ENCODE data around the gene F2RL1. TPM values are rescaled to one million over a fixed set of nuclear protein-coding genes. Genes with fewer than 3 reads are reported as not detected.
"Not testable (repeated sequence)": the region's sequence is repeated elsewhere in the genome, so short reads cannot be mapped to it uniquely, and the experiment has no call there.

Gene F2RL1
- total RNA-seq, 1 donor from 2014 or later = 8.0 TPM

DNA sequence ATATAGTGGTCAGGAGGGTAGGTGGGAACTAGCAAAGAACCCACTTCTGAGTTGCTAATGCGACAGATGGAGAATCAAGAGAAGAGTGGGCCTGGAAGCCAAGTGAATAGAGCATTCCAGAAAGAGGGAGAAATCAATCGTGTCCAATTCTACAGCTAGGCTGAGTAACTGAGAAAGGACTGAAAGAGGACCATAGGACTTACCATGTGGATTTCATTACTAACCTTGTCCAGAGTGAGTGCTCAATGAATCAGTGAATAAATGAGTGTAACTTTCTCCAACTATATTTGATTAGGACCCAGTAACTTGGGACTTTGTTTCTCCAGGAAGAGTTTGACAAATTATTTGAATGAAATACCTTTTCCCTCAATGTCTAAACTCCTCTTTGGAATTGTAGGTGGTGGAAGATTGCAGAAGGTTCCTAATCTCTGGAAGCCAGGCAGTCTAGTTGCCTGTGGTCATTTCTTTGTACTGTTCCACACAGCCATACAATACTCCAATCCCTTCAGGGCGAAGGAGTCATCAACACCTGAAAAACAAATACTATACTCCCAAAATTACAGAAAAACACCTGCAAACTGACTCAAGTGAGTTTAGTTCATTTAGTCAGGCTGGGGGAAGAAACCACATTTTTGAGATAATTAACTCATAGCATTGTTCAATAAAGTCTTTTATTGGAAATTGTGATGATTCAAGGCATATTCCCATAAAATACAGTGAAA is 2.6 kb upstream of the F2RL1 start:
- TF ChIP-seq, protein P1, sequence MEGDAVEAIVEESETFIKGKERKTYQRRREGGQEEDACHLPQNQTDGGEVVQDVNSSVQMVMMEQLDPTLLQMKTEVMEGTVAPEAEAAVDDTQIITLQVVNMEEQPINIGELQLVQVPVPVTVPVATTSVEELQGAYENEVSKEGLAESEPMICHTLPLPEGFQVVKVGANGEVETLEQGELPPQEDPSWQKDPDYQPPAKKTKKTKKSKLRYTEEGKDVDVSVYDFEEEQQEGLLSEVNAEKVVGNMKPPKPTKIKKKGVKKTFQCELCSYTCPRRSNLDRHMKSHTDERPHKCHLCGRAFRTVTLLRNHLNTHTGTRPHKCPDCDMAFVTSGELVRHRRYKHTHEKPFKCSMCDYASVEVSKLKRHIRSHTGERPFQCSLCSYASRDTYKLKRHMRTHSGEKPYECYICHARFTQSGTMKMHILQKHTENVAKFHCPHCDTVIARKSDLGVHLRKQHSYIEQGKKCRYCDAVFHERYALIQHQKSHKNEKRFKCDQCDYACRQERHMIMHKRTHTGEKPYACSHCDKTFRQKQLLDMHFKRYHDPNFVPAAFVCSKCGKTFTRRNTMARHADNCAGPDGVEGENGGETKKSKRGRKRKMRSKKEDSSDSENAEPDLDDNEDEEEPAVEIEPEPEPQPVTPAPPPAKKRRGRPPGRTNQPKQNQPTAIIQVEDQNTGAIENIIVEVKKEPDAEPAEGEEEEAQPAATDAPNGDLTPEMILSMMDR (IDR thresholded peaks at IDR 0.05) = no peak
- no peak for ATAC-seq

DNA sequence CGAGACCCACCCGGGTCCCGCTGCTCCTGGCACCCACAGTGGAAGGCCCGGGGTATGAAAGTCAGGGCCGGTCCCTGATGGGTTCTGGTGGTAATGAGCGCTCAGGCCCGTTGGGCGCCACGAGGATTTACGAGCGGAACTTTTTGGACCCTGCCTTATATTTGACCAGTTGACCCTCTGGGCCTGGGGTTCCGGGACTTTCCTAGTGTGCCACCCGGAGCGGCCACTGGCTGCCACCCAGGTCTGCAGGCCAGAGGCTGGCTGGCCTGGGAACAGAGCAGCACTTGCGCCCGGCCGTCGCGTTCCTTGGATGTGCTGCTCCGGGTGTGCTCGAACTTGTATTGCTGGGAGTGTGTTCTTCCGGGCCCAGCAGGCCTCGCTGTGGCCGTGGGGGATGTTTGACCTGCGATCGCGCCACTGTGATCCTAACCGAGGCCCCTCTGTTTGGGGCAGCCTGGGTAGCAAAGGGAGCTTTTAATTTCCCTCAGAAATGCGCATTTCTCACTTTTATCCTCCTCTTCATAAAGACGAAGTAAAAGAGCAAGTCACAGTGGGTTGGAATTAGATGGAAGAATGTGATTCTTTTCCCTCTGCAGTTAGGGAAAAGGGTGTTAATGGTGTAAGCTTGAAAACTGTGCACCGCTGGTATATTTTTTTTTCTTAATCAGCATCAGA is 1.2 kb downstream of the F2RL1 start:
- DNase-seq = peak; percentile 66
- H3K9me3 ChIP-seq = no peaks in the 10 kb centered on the region
- ATAC-seq = peak; percentile 32
- H3K4me1 ChIP-seq = no peaks in the 10 kb centered on the region
- H3K27me3 ChIP-seq = peaks cover 9% of the 10 kb centered on the region
- peak overlapping the region; percentile 18 for H3K27ac ChIP-seq
- H3K4me3 ChIP-seq = peak overlapping the region; percentile 65
- intact Hi-C loops (cut with DNase I) = no loop called here
- TF ChIP-seq, protein P1 (IDR thresholded peaks at IDR 0.05) = no peak
- no peaks in the 10 kb centered on the region for H3K36me3 ChIP-seq

More for the DNA sequence above, 2.6 kb upstream of the F2RL1 start:
- Histone ChIP-seq H3K4me1 (no peaks in the 10 kb centered on the region), H3K27me3 (peaks cover 9% of the 10 kb centered on the region), H3K36me3 (no peaks in the 10 kb centered on the region), H3K9me3 (no peaks in the 10 kb centered on the region), H3K4me3 (no peak overlapping the region), H3K27ac (no peak overlapping the region)
- no peak for DNase-seq
- intact Hi-C loops (cut with DNase I) = no loop called here

DNA sequence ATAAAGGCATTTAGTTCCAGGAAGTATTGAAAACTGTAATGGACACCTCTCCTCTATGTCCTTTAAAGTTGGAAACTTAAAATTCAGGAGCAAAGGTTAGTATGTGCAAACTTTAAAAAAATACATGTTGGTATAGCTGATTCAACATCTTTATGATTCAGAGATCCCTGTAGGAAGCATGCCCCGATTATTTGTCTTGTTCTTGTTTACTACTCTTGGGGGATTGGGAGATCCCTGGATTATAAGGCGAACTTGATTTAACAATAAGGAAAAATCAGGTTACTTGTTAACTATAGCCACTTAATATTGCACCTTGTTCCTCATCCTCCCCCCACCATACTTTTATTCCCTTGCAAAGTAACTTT is 1.7 kb downstream of the F2RL1 start:
- ATAC-seq = no peak
- DNase-seq = no peak
- TF ChIP-seq, protein P1 (IDR thresholded peaks at IDR 0.05) = no peak
- no peak overlapping the region for H3K27ac ChIP-seq
- no peaks in the 10 kb centered on the region for H3K4me1 ChIP-seq
- intact Hi-C loops (cut with DNase I) = no loop called here
- H3K9me3 ChIP-seq = no peaks in the 10 kb centered on the region
- peak overlapping the region; percentile 65 for H3K4me3 ChIP-seq
- no peaks in the 10 kb centered on the region for H3K36me3 ChIP-seq
- H3K27me3 ChIP-seq = peaks cover 9% of the 10 kb centered on the region

DNA sequence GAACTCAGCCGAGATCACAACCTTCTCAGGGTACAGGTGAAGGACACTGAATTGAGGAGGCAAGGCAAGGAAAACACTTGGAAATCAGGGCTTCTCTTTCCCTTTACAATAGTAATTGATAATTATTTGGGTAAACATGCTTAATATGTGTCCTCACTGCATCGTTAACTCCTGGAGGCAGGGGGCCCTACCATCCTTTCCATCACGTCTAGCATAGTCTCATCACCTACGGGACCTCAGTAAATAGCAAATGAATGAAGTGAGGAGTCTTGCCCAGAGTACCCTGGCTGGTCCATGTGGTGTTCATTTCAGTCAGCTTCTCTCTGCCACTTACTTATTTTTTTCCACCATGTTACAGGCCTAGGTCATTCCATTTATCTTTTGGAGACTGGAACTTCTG is 2.3 kb downstream of the F2RL1 start:
- intact Hi-C loops (cut with DNase I) = no loop called here
- no peak overlapping the region for H3K27ac ChIP-seq
- TF ChIP-seq, protein P1 (IDR thresholded peaks at IDR 0.05) = no peak
- no peaks in the 10 kb centered on the region for H3K36me3 ChIP-seq
- no peak overlapping the region for H3K4me3 ChIP-seq
- H3K4me1 ChIP-seq = no peaks in the 10 kb centered on the region
- H3K27me3 ChIP-seq = peaks cover 9% of the 10 kb centered on the region
- DNase-seq = no peak
- ATAC-seq = no peak
- H3K9me3 ChIP-seq = no peaks in the 10 kb centered on the region

GRCh38 chr5:76822105-76822731 is 3.4 kb downstream of the F2RL1 start:
- intact Hi-C loops (cut with DNase I); H3K27ac ChIP-seq; H3K4me1 ChIP-seq; H3K36me3 ChIP-seq; H3K4me3 ChIP-seq; ATAC-seq; H3K9me3 ChIP-seq; H3K27me3 ChIP-seq; DNase-seq: not testable (repeated sequence)

- ATAC-seq; intact Hi-C loops (cut with DNase I); H3K4me1 ChIP-seq; H3K27ac ChIP-seq; H3K27me3 ChIP-seq; H3K36me3 ChIP-seq; H3K4me3 ChIP-seq; H3K9me3 ChIP-seq; DNase-seq: not testable (repeated sequence)
These were observed 7.6 kb downstream of the F2RL1 start for GRCh38 chr5:76826416-76826815.
